Keratinocyte (primary cell): ENCODE data around the gene LGR4. TPM values are rescaled to one million over a fixed set of nuclear protein-coding genes. Genes with fewer than 3 reads are reported as not detected.

Source experiments
- DNase-seq: peaks from one replicate; pipeline ENCODE4 v3.0.0-alpha.2; 2011; ENCODE audit warnings: low read depth, missing footprints, low spot score
- FAIRE-seq: peaks from 2 replicates; lab custom pipeline; 2011; peaks lifted over from hg19 to GRCh38; lab: Jason Lieb, UNC
- H2AFZ ChIP-seq: 2 replicates; pipeline ENCODE4 v1.6.0; 2012; ENCODE audit warnings: low read length, control low read depth, inconsistent platforms; ENCODE audit not compliant: control insufficient read depth
- H3K27ac ChIP-seq: 2 replicates; pipeline ENCODE4 v1.5.1; 2011; ENCODE audit warnings: low read length; ENCODE audit not compliant: control insufficient read depth, insufficient read depth
- H3K27me3 ChIP-seq: 3 replicates; pipeline ENCODE4 v1.6.0; 2011; ENCODE audit warnings: low read length; ENCODE audit not compliant: control insufficient read depth, insufficient read depth; ENCODE audit errors: extremely low read depth
- H3K36me3 ChIP-seq, 2 experiments: 2 replicates in 1 of 2; 3 replicates in 1 of 2; pipeline ENCODE4 v1.5.1; 2011; ENCODE audit warnings: low read length in 2 of 2, mild to moderate bottlenecking in 1 of 2; ENCODE audit not compliant: control insufficient read depth in 2 of 2, insufficient read depth in 2 of 2; ENCODE audit errors: extremely low read depth in 1 of 2
- H3K4me1 ChIP-seq: 3 replicates; pipeline ENCODE4 v1.5.1; 2011; ENCODE audit warnings: low read length; ENCODE audit not compliant: control insufficient read depth, insufficient read depth; ENCODE audit errors: extremely low read depth
- H3K4me2 ChIP-seq: 3 replicates; pipeline ENCODE4 v1.6.0; 2011; ENCODE audit warnings: low read depth, low read length; ENCODE audit not compliant: control insufficient read depth, insufficient read depth; ENCODE audit errors: extremely low read depth
- H3K4me3 ChIP-seq, 3 experiments: fragments of 200-600 bp in 1 of 3; sonication (generic) in 1 of 3; 2 replicates in 2 of 3; 3 replicates in 1 of 3; pipeline ENCODE4 v1.5.1; 2011 to 2016; ENCODE audit warnings: low read length in 3 of 3, mild to moderate bottlenecking in 3 of 3, control low read depth in 2 of 3, inconsistent platforms in 1 of 3, low read depth in 1 of 3, mixed read lengths in 1 of 3, mixed run types in 1 of 3, moderate library complexity in 1 of 3; ENCODE audit not compliant: control insufficient read depth in 2 of 3, insufficient read depth in 2 of 3; ENCODE audit errors: extremely low read depth in 1 of 3
- H3K79me2 ChIP-seq: 2 replicates; pipeline ENCODE4 v1.6.0; 2012; ENCODE audit warnings: low read length; ENCODE audit not compliant: control insufficient read depth, insufficient read depth
- H3K9ac ChIP-seq: 3 replicates; pipeline ENCODE4 v1.6.0; 2011; ENCODE audit warnings: low read length; ENCODE audit not compliant: control insufficient read depth, insufficient read depth; ENCODE audit errors: extremely low read depth
- H3K9me1 ChIP-seq: 3 replicates; pipeline ENCODE4 v1.6.0; 2011; ENCODE audit warnings: low read length; ENCODE audit not compliant: control insufficient read depth, insufficient read depth; ENCODE audit errors: extremely low read depth
- H3K9me3 ChIP-seq: 2 replicates; pipeline ENCODE4 v1.5.1; 2012; ENCODE audit warnings: low read depth, low read length; ENCODE audit not compliant: control insufficient read depth
- H4K20me1 ChIP-seq: 3 replicates; pipeline ENCODE4 v1.6.0; 2011; ENCODE audit warnings: low read length; ENCODE audit not compliant: control insufficient read depth, insufficient read depth; ENCODE audit errors: extremely low read depth
- CTCF ChIP-seq, 3 experiments: IDR thresholded peaks in 1 of 3; conservative IDR thresholded peaks in 1 of 3; optimal IDR thresholded peaks in 1 of 3; 2 replicates in 2 of 3; 3 replicates in 1 of 3; pipeline versions ENCODE3 to v1.5.1; 2011; ENCODE audit warnings: low read length in 3 of 3, mild to moderate bottlenecking in 3 of 3, moderate library complexity in 2 of 3, control low read depth in 1 of 3, inconsistent platforms in 1 of 3; ENCODE audit not compliant: insufficient read depth in 2 of 3; ENCODE audit errors: extremely low read depth in 1 of 3
- EZH2 ChIP-seq: IDR thresholded peaks from one replicate; pipeline ENCODE4 v1.6.1; 2012; ENCODE audit warnings: inconsistent platforms, mild to moderate bottlenecking, low read length, moderate library complexity
- dilution Hi-C: fragments of 300-500 bp; cut with MboI; formaldehyde crosslinking; loops from one replicate; pipeline ENCODE4 v1.7.0; 2020; ENCODE audit warnings: low sequenced_read_pairs; ENCODE audit not compliant: extremely low pct_ligation_motif_present
- polyA plus RNA-seq, 5 experiments: library from polyadenylated mRNA; depleted of rRNA in 3 of 5; stranded (reverse) in 3 of 5; stranded (forward) in 1 of 5; unstranded in 1 of 5; fragments of >200 nt; gene quantifications; 1 replicate in 1 of 5; 2 replicates in 3 of 5; 3 replicates in 1 of 5; pipeline versions ENCODE4 v1.2.1 to v1.2.3, GENCODE V29; 2011 to 2012; ENCODE audit warnings: missing spikeins in 2 of 5, low read depth in 1 of 5, low replicate concordance in 1 of 5

LGR4 gene
- polyA plus RNA-seq, 1 donor (not counting 4 experiments of a cell fraction or from before 2014, with no cell fraction given), result 49.7 TPM

GRCh38 chr11:27497284-27497866 is 24.8 kb upstream of the LGR4 start:
- no peak for DNase-seq

GRCh38 chr11:27496461-27496860 is 23.9 kb upstream of the LGR4 start:
- Histone ChIP-seq H3K9ac (no peak overlapping the region), H3K36me3 (peaks cover 14 to 34% of the 10 kb centered on the region in 2 experiments), H3K4me1 (no peaks in the 10 kb centered on the region), H3K27ac (no peak overlapping the region), H3K4me3 (no peak overlapping the region), H3K79me2 (peaks cover 20% of the 10 kb centered on the region), H3K4me2 (no peak overlapping the region), H4K20me1 (no peaks in the 10 kb centered on the region), H3K9me3 (no peaks in the 10 kb centered on the region), H2AFZ (no peak overlapping the region), H3K9me1 (no peaks in the 10 kb centered on the region), H3K27me3 (no peaks in the 10 kb centered on the region)
- no peak for TF ChIP-seq EZH2
- TF ChIP-seq CTCF (optimal IDR thresholded peaks at IDR 0.05 in 1 of 3, IDR thresholded peaks at IDR 0.05 in 1 of 3, conservative IDR thresholded peaks at IDR 0.05 in 1 of 3; ENCODE audit: extremely low read depth in 1 of 3, insufficient read depth in 2 of 3, low read length in 3 of 3), result no peak
- dilution Hi-C loops, result loop anchor here (25.0 kb wide), 1 partner anchor 309 kb away; no protein-coding TSS in a partner anchor
- DNase-seq, result no peak
- FAIRE-seq, result no peak

More at GRCh38 chr11:27497284-27497866, 24.8 kb upstream of the LGR4 start:
- H3K36me3 ChIP-seq, result peaks cover 10 to 28% of the 10 kb centered on the region in 2 experiments
- H2AFZ ChIP-seq, result no peak overlapping the region
- H3K9me3 ChIP-seq, result no peaks in the 10 kb centered on the region
- no peak for FAIRE-seq
- no peaks in the 10 kb centered on the region for H3K9me1 ChIP-seq
- no peak overlapping the region for H3K9ac ChIP-seq
- TF ChIP-seq CTCF (optimal IDR thresholded peaks at IDR 0.05 in 1 of 3, IDR thresholded peaks at IDR 0.05 in 1 of 3, conservative IDR thresholded peaks at IDR 0.05 in 1 of 3; ENCODE audit: extremely low read depth in 1 of 3, insufficient read depth in 2 of 3, low read length in 3 of 3), result peak in 2 of 3 experiments; percentile 19 to 47
- no peak for TF ChIP-seq EZH2
- dilution Hi-C loops, result loop anchor here (25.0 kb wide), 1 partner anchor 310 kb away; no protein-coding TSS in a partner anchor
- no peaks in the 10 kb centered on the region for H4K20me1 ChIP-seq
- no peaks in the 10 kb centered on the region for H3K4me1 ChIP-seq
- H3K4me3 ChIP-seq, result no peak overlapping the region
- H3K27me3 ChIP-seq, result no peaks in the 10 kb centered on the region
- no peak overlapping the region for H3K4me2 ChIP-seq
- H3K27ac ChIP-seq, result no peak overlapping the region
- H3K79me2 ChIP-seq, result peaks cover 27% of the 10 kb centered on the region
